PFSK-1 (cell line): ENCODE measurements around the gene LIMK2.

Experiments
- FOXP2 ChIP-seq: optimal IDR thresholded peaks from 2 replicates; pipeline ENCODE3; 2011; ENCODE audit warnings: borderline replicate concordance, control low read depth, inconsistent platforms; ENCODE audit not compliant: insufficient read depth; ENCODE audit errors: extremely low read length, extremely low read depth
- POLR2AphosphoS5 ChIP-seq: IDR thresholded peaks from 2 replicates; pipeline ENCODE4 v1.6.1; 2012; ENCODE audit warnings: low read depth, mild to moderate bottlenecking, control low read depth, low read length, moderate library complexity
- SIN3A ChIP-seq: IDR thresholded peaks from 2 replicates; pipeline ENCODE4 v1.6.1; 2012; ENCODE audit warnings: mild to moderate bottlenecking, low read length, moderate library complexity, borderline replicate concordance; ENCODE audit not compliant: insufficient read depth
- TAF1 ChIP-seq: IDR thresholded peaks from 2 replicates; pipeline ENCODE4 v1.6.1; 2012; ENCODE audit warnings: low read length, control low read depth, borderline replicate concordance; ENCODE audit not compliant: insufficient read depth
- TF ChIP-seq, protein P1 (sequence below), 2 experiments: IDR thresholded peaks; 2 replicates each; pipeline versions ENCODE4 v1.6.1 to v1.8.0; 2011 to 2012; ENCODE audit warnings: low read depth in 2 of 2, low read length in 2 of 2, control low read depth in 1 of 2, inconsistent platforms in 1 of 2, mild to moderate bottlenecking in 1 of 2, moderate library complexity in 1 of 2; ENCODE audit not compliant: insufficient read depth in 1 of 2

LIMK2 gene

DNA sequence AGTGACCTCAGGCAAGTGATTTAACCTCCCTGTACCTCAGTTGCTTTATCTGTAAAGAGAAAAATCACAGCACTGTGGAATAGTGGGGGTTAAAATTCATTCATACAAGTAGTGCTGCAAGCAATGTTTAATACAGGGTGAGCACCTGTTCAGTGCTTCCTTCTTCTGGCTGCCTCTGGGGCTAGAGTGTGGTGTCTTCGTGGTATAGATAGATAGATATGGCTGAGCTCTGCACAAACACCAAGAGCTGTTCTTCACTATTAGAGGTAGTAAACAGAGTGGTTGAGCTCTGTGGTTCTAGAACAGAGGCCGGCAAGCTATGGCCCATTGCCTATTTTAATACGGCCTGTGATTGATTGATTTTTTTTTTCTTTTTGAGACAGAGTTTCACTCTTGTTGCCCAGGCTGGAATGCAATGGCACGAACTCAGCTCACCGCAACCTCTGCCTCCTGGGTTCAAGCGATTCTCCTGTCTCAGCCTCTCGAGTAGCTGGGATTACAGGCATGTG is 32.9 kb downstream of the LIMK2 start:
- TF ChIP-seq SIN3A (no peak), FOXP2 (no peak), POLR2AphosphoS5 (no peak), TAF1 (no peak)
- TF ChIP-seq, protein P1, sequence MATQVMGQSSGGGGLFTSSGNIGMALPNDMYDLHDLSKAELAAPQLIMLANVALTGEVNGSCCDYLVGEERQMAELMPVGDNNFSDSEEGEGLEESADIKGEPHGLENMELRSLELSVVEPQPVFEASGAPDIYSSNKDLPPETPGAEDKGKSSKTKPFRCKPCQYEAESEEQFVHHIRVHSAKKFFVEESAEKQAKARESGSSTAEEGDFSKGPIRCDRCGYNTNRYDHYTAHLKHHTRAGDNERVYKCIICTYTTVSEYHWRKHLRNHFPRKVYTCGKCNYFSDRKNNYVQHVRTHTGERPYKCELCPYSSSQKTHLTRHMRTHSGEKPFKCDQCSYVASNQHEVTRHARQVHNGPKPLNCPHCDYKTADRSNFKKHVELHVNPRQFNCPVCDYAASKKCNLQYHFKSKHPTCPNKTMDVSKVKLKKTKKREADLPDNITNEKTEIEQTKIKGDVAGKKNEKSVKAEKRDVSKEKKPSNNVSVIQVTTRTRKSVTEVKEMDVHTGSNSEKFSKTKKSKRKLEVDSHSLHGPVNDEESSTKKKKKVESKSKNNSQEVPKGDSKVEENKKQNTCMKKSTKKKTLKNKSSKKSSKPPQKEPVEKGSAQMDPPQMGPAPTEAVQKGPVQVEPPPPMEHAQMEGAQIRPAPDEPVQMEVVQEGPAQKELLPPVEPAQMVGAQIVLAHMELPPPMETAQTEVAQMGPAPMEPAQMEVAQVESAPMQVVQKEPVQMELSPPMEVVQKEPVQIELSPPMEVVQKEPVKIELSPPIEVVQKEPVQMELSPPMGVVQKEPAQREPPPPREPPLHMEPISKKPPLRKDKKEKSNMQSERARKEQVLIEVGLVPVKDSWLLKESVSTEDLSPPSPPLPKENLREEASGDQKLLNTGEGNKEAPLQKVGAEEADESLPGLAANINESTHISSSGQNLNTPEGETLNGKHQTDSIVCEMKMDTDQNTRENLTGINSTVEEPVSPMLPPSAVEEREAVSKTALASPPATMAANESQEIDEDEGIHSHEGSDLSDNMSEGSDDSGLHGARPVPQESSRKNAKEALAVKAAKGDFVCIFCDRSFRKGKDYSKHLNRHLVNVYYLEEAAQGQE (IDR thresholded peaks at IDR 0.05; ENCODE audit: insufficient read depth in 1 of 2, low read depth in 2 of 2, low read length in 2 of 2) = no peak

DNA sequence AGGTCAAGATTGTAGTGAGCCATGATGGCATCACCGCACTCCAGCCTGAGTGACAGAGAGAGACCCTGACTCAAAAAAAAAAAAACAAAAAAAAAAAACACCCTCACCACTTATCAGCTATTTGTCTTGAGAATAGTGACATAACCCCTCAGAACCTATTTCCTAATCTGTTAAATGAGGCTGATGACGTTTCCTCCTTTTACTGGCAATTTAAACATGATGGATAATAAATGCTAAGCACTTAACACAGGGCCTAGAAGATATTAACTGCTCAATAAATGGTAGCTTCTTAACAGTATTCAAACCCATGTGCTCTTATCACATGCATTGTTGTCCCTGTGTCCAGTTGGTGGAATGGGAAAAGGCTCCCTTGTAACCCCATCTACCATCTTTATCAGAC is 34.6 kb downstream of the LIMK2 start:
- TF ChIP-seq, protein P1 (IDR thresholded peaks at IDR 0.05; ENCODE audit: insufficient read depth in 1 of 2, low read depth in 2 of 2, low read length in 2 of 2) = no peak
- TF ChIP-seq TAF1 = no peak
- TF ChIP-seq FOXP2 = no peak
- TF ChIP-seq SIN3A = no peak
- no peak for TF ChIP-seq POLR2AphosphoS5

DNA sequence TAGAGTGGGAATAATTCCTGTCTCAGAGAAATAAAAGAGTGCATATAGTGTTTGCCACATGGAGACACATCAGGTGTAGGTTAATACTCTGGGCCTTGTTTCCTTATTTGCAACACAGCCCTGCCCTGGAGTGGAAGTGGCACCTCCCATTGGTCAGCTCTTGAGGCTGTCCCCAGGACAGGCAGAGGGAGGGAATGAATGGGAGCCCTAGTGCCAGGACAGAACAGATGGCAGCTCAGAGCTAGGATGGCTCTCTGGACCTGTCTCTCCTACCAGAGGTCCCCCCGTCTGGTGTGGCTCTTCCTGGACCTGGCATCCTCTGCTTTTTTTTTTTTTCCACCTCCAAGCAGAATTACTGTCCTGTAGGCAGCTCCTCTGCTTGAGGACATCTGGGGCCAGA is 35.6 kb downstream of the LIMK2 start:
- no peak for TF ChIP-seq SIN3A
- TF ChIP-seq POLR2AphosphoS5 = no peak
- no peak for TF ChIP-seq FOXP2
- TF ChIP-seq, protein P1 (IDR thresholded peaks at IDR 0.05; ENCODE audit: insufficient read depth in 1 of 2, low read depth in 2 of 2, low read length in 2 of 2) = no peak
- no peak for TF ChIP-seq TAF1

DNA sequence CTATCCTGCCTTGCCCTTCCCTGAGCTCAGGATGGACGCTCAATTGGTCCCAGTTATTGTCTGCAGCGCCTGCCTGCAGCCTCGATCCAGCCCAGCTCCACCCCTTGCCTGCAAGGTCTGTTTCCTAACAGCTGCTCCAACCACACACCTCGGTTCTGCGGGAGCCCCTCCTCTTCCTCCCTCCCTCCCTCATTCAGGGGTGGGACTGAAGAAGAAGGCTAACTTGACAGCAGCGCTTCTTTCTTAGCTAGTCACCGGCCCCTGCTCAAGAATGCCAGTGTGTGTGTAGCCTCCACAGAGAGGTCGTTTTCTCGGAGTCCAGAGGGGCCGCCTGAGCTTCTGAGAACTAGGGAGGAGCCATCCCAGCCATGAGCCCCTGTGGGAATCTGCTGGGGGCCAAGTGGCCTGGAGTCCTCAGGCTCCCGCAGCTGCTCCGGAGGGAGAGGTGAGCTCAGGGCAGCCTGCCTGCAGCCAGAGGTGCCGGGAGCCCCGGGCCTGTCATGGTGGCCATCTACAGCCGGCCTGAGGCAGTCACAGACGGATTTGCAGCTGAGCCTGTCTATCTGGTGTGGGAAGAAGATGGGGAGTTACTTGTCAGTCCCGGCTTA is 36.1 kb downstream of the LIMK2 start:
- TF ChIP-seq, protein P1 (IDR thresholded peaks at IDR 0.05; ENCODE audit: insufficient read depth in 1 of 2, low read depth in 2 of 2, low read length in 2 of 2) = no peak
- TF ChIP-seq FOXP2 (no peak), SIN3A (no peak), POLR2AphosphoS5 (peak; percentile 63; the same call in 1 of the 2 replicates), TAF1 (no peak)
